GM18907 (cell line): ENCODE measurements around the gene SLAMF1.
A peak's percentile ranks its signal among the peaks of the same experiment; 100 is the strongest.
"Not testable (repeated sequence)": the region's sequence is repeated elsewhere in the genome, so short reads cannot be mapped to it uniquely, and the experiment has no call there.

Experiments
- ATAC-seq: cut with Tn5 transposase; IDR thresholded peaks from one replicate; pipeline ENCODE4 v1.9.1; 2021; ENCODE audit warnings: mild to moderate bottlenecking, moderate library complexity; ENCODE audit not compliant: unreplicated experiment

Gene SLAMF1

GRCh38 chr1:160607011-160607671 lies 39.7 kb downstream of the SLAMF1 start:
- ATAC-seq: peak; percentile 69

GRCh38 chr1:160606611-160607010 lies 40.2 kb downstream of the SLAMF1 start:
- peak; percentile 19 for ATAC-seq

- ATAC-seq: no peak
These were observed 40.9 kb downstream of the SLAMF1 start for GRCh38 chr1:160605792-160606479.

GRCh38 chr1:160605205-160605604 lies 41.6 kb downstream of the SLAMF1 start:
- no peak for ATAC-seq

- ATAC-seq: no peak
These were observed 49.1 kb downstream of the SLAMF1 start for GRCh38 chr1:160597705-160598104.

GRCh38 chr1:160597051-160597450 lies 49.8 kb downstream of the SLAMF1 start:
- ATAC-seq: no peak

GRCh38 chr1:160590488-160590887 lies 56.4 kb downstream of the SLAMF1 start:
- ATAC-seq: no peak

GRCh38 chr1:160588468-160588867 lies 58.4 kb downstream of the SLAMF1 start:
- ATAC-seq: no peak

GRCh38 chr1:160584784-160585183 lies 62.1 kb downstream of the SLAMF1 start:
- ATAC-seq: no peak

GRCh38 chr1:160582976-160583375 lies 63.9 kb downstream of the SLAMF1 start:
- not testable (repeated sequence) for ATAC-seq

- no peak for ATAC-seq
These were observed 64.9 kb downstream of the SLAMF1 start for GRCh38 chr1:160581961-160582360.

GRCh38 chr1:160580221-160580812 lies 66.5 kb downstream of the SLAMF1 start:
- no peak for ATAC-seq

- ATAC-seq: no peak
These were observed 67.6 kb downstream of the SLAMF1 start, which contains the start of gene CD84 for GRCh38 chr1:160579216-160579701. TSS of gene CD84 (minus strand) at chr1:160579496. CDS start at chr1:160579437, 59 bp downstream.

- ATAC-seq: no peak
These were observed 68.2 kb downstream of the SLAMF1 start for GRCh38 chr1:160578525-160579191.

- no peak for ATAC-seq
These were observed 68.7 kb downstream of the SLAMF1 start for GRCh38 chr1:160578175-160578524.

GRCh38 chr1:160577671-160578070 lies 69.2 kb downstream of the SLAMF1 start:
- ATAC-seq: no peak

GRCh38 chr1:160576884-160577283 lies 70.0 kb downstream of the SLAMF1 start:
- ATAC-seq: no peak

GRCh38 chr1:160576390-160576789 lies 70.5 kb downstream of the SLAMF1 start:
- ATAC-seq: no peak

- no peak for ATAC-seq
These were observed 71.7 kb downstream of the SLAMF1 start for GRCh38 chr1:160575112-160575664.

GRCh38 chr1:160570840-160571239 lies 76.0 kb downstream of the SLAMF1 start:
- ATAC-seq: no peak

- ATAC-seq: no peak
These were observed 77.0 kb downstream of the SLAMF1 start for GRCh38 chr1:160569806-160570205.
